ENCODE measurements around the gene EHMT1. TPM values are rescaled to one million over a fixed set of nuclear protein-coding genes. Genes with fewer than 3 reads are reported as not detected.

EHMT1 gene
- total and polyA plus RNA-seq, 2 of the 13 experiments (the other 11 are each of a cell fraction or from before 2014, with no cell fraction given): 23.0 to 27.1 TPM

DNA sequence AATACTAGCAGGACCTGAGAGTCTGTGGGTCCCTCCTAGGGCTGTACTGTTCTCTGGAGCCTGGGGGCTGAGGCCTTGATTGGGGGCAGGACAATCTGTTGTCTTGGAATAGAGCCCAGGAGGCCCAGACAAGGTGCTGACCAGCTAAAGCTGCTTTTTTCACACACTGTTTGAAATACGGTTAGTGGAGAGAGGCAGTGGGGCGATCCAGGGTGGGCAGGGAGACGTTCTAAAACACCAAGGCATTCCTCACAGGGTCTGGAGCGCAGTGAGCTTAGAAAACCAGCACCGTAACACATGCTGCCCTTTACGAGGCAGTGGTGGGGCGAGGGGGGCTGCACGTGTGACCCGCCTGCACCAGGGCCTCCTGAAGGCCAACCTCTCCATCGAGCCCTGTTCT lies 55.1 kb downstream of the EHMT1 start:
- in situ Hi-C loops (cut with HindIII; ENCODE audit: extremely low pct_ligation_motif_present, low pct_unique_long_range_greater_than_20kb) (no loop called here), intact Hi-C loops (cut with micrococcal nuclease; ENCODE audit: unreplicated experiment) (loop anchor here (5.0 kb wide), 2 partner anchors 67 to 113 kb away; partner anchors contain the start of gene ARRDC1)
- Histone ChIP-seq H3K79me2 (ENCODE audit: insufficient read depth, low read length) (peaks cover 70% of the 10 kb centered on the region), H3K27me3 (ENCODE audit: control insufficient read depth in 1 of 2, insufficient read depth in 2 of 2, low read length in 2 of 2) (no peaks in the 10 kb centered on the region), H3K36me3 (replicated peaks in 1 of 2; ENCODE audit: control insufficient read depth in 1 of 2, insufficient read depth in 2 of 2, low read length in 2 of 2) (peaks cover 2 to 3% of the 10 kb centered on the region in 2 experiments; a peak in 3 of 5 replicates), H4K20me1 (ENCODE audit: insufficient read depth, low read length) (peaks cover 5% of the 10 kb centered on the region; the same call in 1 of the 2 replicates), H3K4me3 (replicated peaks in 1 of 3; ENCODE audit: insufficient read depth in 1 of 3, low read depth in 2 of 3, low read length in 3 of 3) (no peak overlapping the region), H3K27ac (ENCODE audit: extremely low read length, insufficient read depth, low read length) (no peak overlapping the region), H3K9ac (ENCODE audit: insufficient read depth, low read depth, low read length) (no peak overlapping the region; the same call in 1 of the 2 replicates), H3K9me3 (ENCODE audit: low read length) (no peaks in the 10 kb centered on the region), H2AFZ (ENCODE audit: low read length) (no peak overlapping the region), H3K4me2 (ENCODE audit: low read depth, low read length) (no peak overlapping the region), H3K4me1 (ENCODE audit: insufficient read depth, low read length) (peaks cover 51% of the 10 kb centered on the region)
- no peak for DNase-seq (ENCODE audit: low spot score)
- ATAC-seq: no peak
- CTCF ChIA-PET (ENCODE audit: low intra/inter-chr PET ratio, low total read pairs): interaction anchor here (2.5 kb wide), 1 partner anchor 21 kb away, joined by 19 read pairs; no protein-coding TSS in a partner anchor
- no TSS peak for BruUV-seq (replicated peaks)
- no peak for FAIRE-seq
- POLR2A ChIA-PET: no interaction called here
- WGBS (ENCODE audit: low lambda C conversion rate): 76% methylated on average over 10 of the region's 10 CpGs
- no peak for TF ChIP-seq ONECUT2 (CRISPR knock-in tag; IDR thresholded peaks at IDR 0.05)

DNA sequence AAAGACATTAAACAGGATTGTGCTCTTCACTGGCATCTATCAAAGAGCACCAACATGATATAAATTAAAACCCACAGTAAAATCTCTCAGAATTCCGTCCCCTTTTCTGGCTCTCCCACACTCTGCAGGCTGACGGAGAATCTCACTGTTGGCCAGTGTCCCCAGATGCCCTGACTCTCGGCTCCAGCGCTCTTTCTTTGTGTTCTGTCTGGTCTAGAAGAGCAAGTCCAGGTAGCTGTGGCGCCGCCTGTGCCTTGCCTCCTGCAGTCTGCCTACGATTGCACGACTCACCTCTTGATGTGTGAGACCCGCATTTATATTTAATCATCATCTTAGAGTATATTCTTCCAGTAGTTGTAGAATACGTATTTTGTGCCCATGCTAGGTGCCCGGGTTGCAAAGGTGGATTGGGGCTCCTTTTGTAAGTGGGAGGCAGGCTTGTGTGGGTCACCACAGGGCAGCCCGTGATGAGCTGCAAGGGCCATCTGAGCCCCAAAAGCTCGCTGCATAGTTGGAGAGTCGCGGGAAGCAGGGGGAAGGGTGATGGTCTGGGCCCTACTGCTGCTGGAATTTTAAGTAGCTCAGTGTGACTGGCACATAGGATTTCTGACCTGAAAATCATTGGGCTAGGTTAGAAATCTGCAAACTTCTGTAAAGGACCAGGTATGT lies 55.6 kb downstream of the EHMT1 start:
- Histone ChIP-seq H3K27me3 (ENCODE audit: control insufficient read depth in 1 of 2, insufficient read depth in 2 of 2, low read length in 2 of 2) (no peaks in the 10 kb centered on the region), H3K4me2 (ENCODE audit: low read depth, low read length) (no peak overlapping the region), H3K36me3 (replicated peaks in 1 of 2; ENCODE audit: control insufficient read depth in 1 of 2, insufficient read depth in 2 of 2, low read length in 2 of 2) (peaks cover 0 to 1% of the 10 kb centered on the region in 2 experiments; a peak in 1 of 5 replicates), H3K4me1 (ENCODE audit: insufficient read depth, low read length) (peaks cover 49% of the 10 kb centered on the region), H2AFZ (ENCODE audit: low read length) (no peak overlapping the region), H3K9ac (ENCODE audit: insufficient read depth, low read depth, low read length) (no peak overlapping the region), H3K9me3 (ENCODE audit: low read length) (no peaks in the 10 kb centered on the region), H3K79me2 (ENCODE audit: insufficient read depth, low read length) (peaks cover 75% of the 10 kb centered on the region), H3K4me3 (replicated peaks in 1 of 3; ENCODE audit: insufficient read depth in 1 of 3, low read depth in 2 of 3, low read length in 3 of 3) (no peak overlapping the region), H4K20me1 (ENCODE audit: insufficient read depth, low read length) (peaks cover 5% of the 10 kb centered on the region; the same call in 1 of the 2 replicates), H3K27ac (ENCODE audit: extremely low read length, insufficient read depth, low read length) (no peak overlapping the region)
- no TSS peak for BruUV-seq (replicated peaks)
- ATAC-seq: no peak
- intact Hi-C loops (cut with micrococcal nuclease; ENCODE audit: unreplicated experiment) (loop anchor here (5.0 kb wide), 2 partner anchors 67 to 113 kb away; partner anchors contain the start of gene ARRDC1), in situ Hi-C loops (cut with HindIII; ENCODE audit: extremely low pct_ligation_motif_present, low pct_unique_long_range_greater_than_20kb) (no loop called here)
- POLR2A ChIA-PET: no interaction called here
- FAIRE-seq: no peak
- CTCF ChIA-PET (ENCODE audit: low intra/inter-chr PET ratio, low total read pairs): interaction anchor here (2.5 kb wide), 1 partner anchor 21 kb away, joined by 19 read pairs; no protein-coding TSS in a partner anchor
- TF ChIP-seq ZNF484 (CRISPR knock-in tag; IDR thresholded peaks at IDR 0.05; ENCODE audit: borderline replicate concordance, low read depth) (no peak), ZNF230 (CRISPR knock-in tag; IDR thresholded peaks at IDR 0.05) (no peak)
- DNase-seq (ENCODE audit: low spot score): no peak
- WGBS (ENCODE audit: low lambda C conversion rate): 98% methylated on average over 15 of the region's 15 CpGs

All from HepG2 (cell line).